Measurements from ENCODE around the gene OLFML1. TPM values are rescaled to one million over a fixed set of nuclear protein-coding genes. Genes with fewer than 3 reads are reported as not detected.

OLFML1 gene
- total and polyA plus RNA-seq, 2 of the 13 experiments (the other 11 are each of a cell fraction or from before 2014, with no cell fraction given): 0.89 to 0.90 TPM

GRCh38 chr11:7494086-7494745 is 8.9 kb downstream of the OLFML1 start (continued):
- TF ChIP-seq PAXIP1 (CRISPR knock-in tag; conservative IDR thresholded peaks at IDR 0.05): peak; percentile 27; the same call in 1 of the 2 replicates
- no peak for TF ChIP-seq ISL2 (CRISPR knock-in tag; IDR thresholded peaks at IDR 0.05)
- TF ChIP-seq ZBTB34 (CRISPR knock-in tag; IDR thresholded peaks at IDR 0.05): no peak
- TF ChIP-seq MYNN (CRISPR knock-in tag; IDR thresholded peaks at IDR 0.05; ENCODE audit: low read depth): no peak
- TF ChIP-seq ATF1 (CRISPR knock-in tag; IDR thresholded peaks at IDR 0.05): no peak
- TF ChIP-seq RBFOX2 (IDR thresholded peaks at IDR 0.05; ENCODE audit: low read depth, low read length): no peak
- no peak for TF ChIP-seq ZSCAN22 (CRISPR knock-in tag; IDR thresholded peaks at IDR 0.05)
- no peak for TF ChIP-seq SMAD1 (CRISPR knock-in tag; IDR thresholded peaks at IDR 0.05; ENCODE audit: borderline replicate concordance, low read depth)
- TF ChIP-seq ZNF331 (CRISPR knock-in tag; IDR thresholded peaks at IDR 0.05): 0 out of 2 replicates have a peak, but pooled peaks have one; percentile 29
- TF ChIP-seq SCMH1 (CRISPR knock-in tag; IDR thresholded peaks at IDR 0.05; ENCODE audit: borderline replicate concordance): no peak
- no peak for TF ChIP-seq MTA3 (CRISPR knock-in tag; IDR thresholded peaks at IDR 0.05)
- peak; percentile 84 for TF ChIP-seq ZMYM3 (CRISPR knock-in tag; IDR thresholded peaks at IDR 0.05)
- TF ChIP-seq ASH2L (IDR thresholded peaks at IDR 0.05; ENCODE audit: insufficient read length, low read depth, low read length): no peak
- no peak for TF ChIP-seq SOX13 (IDR thresholded peaks at IDR 0.05)
- peak in 1 of 2 experiments; percentile 74; a peak in 2 of 4 replicates for TF ChIP-seq SOX13 (CRISPR knock-in tag; conservative IDR thresholded peaks at IDR 0.05 in 1 of 2, IDR thresholded peaks at IDR 0.05 in 1 of 2)
- TF ChIP-seq POGZ (CRISPR knock-in tag; IDR thresholded peaks at IDR 0.05): peak; percentile 29; the same call in 1 of the 2 replicates
- TF ChIP-seq ZMYM2 (CRISPR knock-in tag; IDR thresholded peaks at IDR 0.05): 0 out of 2 replicates have a peak, but pooled peaks have one; percentile 44
- TF ChIP-seq ZFP91 (CRISPR knock-in tag; IDR thresholded peaks at IDR 0.05; ENCODE audit: borderline replicate concordance): no peak
- no peak for TF ChIP-seq ZNF136 (CRISPR knock-in tag; IDR thresholded peaks at IDR 0.05; ENCODE audit: low read depth)
- no peak for TF ChIP-seq SPEN (CRISPR knock-in tag; IDR thresholded peaks at IDR 0.05; ENCODE audit: low read depth)
- no peak for TF ChIP-seq ZNF878 (CRISPR knock-in tag; IDR thresholded peaks at IDR 0.05)

Measured in HepG2 (cell line).